Panc1 (cell line): ENCODE results near the gene SERPINA12. TPM values are rescaled to one million over a fixed set of nuclear protein-coding genes. Genes with fewer than 3 reads are reported as not detected.
"Not testable (repeated sequence)": the region's sequence is repeated elsewhere in the genome, so short reads cannot be mapped to it uniquely, and the experiment has no call there.

Experiments
- ATAC-seq: fragments of 200-7000 bp; cut with Tn5 transposase; 2 replicates; pipeline ENCODE4 v1.9.1; 2020; ENCODE audit warnings: mild to moderate bottlenecking, moderate library complexity
- BruUV-seq: library from RNA; stranded (reverse); fragments of 400-500 nt; replicated peaks from 2 replicates; lab custom pipeline; 2021; lab: Mats Ljungman, UMichigan
- CTCF ChIA-PET: fragments of 300-600 bp; sonication (Branson Sonifier 250); formaldehyde crosslinking; loops from one replicate; lab custom pipeline; 2022; ENCODE audit warnings: antibody characterized with exemption; lab: Charles Lee
- POLR2A ChIA-PET: fragments of 300-600 bp; sonication (Branson Sonifier 250); formaldehyde crosslinking; loops from one replicate; lab custom pipeline; 2022; ENCODE audit warnings: antibody characterized with exemption; lab: Charles Lee
- DNase-seq: peaks from one replicate; pipeline ENCODE4 v3.0.0-alpha.2; 2010; ENCODE audit warnings: low read depth, low spot score
- H3K27ac ChIP-seq: 2 replicates; pipeline ENCODE4 v1.5.1; 2011; ENCODE audit warnings: mild to moderate bottlenecking, low read length, inconsistent platforms
- H3K27me3 ChIP-seq: fragments of 200-500 bp; sonication (Bioruptor generic); 2 replicates; pipeline ENCODE4 v1.6.0; 2014; ENCODE audit warnings: low read length, inconsistent platforms; ENCODE audit not compliant: control insufficient read depth, insufficient read depth
- H3K36me3 ChIP-seq: fragments of 200-500 bp; sonication (Bioruptor generic); 2 replicates; pipeline ENCODE4 v1.5.1; 2014; ENCODE audit warnings: inconsistent platforms, mild to moderate bottlenecking, low read length, moderate library complexity; ENCODE audit not compliant: control insufficient read depth, insufficient read depth
- H3K4me1 ChIP-seq: 2 replicates; pipeline ENCODE4 v1.5.1; 2011; ENCODE audit warnings: inconsistent platforms, mild to moderate bottlenecking, low read length, moderate library complexity; ENCODE audit not compliant: control insufficient read depth, insufficient read depth
- H3K4me3 ChIP-seq, 2 experiments: 2 replicates each; pipeline ENCODE4 v1.5.1; 2011 to 2012; ENCODE audit warnings: low read depth in 2 of 2, low read length in 2 of 2, mild to moderate bottlenecking in 2 of 2, inconsistent platforms in 1 of 2, moderate library complexity in 1 of 2
- H3K9me3 ChIP-seq: fragments of 200-500 bp; sonication (Bioruptor generic); 2 replicates; pipeline ENCODE4 v1.5.1; 2014; ENCODE audit warnings: low read depth, mild to moderate bottlenecking, inconsistent platforms, low read length, moderate library complexity; ENCODE audit not compliant: control insufficient read depth, insufficient read depth
- POLR2AphosphoS5 ChIP-seq: IDR thresholded peaks from 2 replicates; pipeline ENCODE4 v1.6.1; 2012; ENCODE audit warnings: mild to moderate bottlenecking, low read depth, low read length, moderate library complexity
- SIN3A ChIP-seq: IDR thresholded peaks from 2 replicates; pipeline ENCODE4 v1.6.1; 2012; ENCODE audit warnings: low read depth, mild to moderate bottlenecking, low read length, moderate library complexity, borderline replicate concordance; ENCODE audit not compliant: insufficient read depth
- TCF7L2 ChIP-seq: IDR thresholded peaks from 2 replicates; pipeline ENCODE4 v1.6.1; 2011; ENCODE audit warnings: mild to moderate bottlenecking, low read depth, low read length, inconsistent platforms
- in situ Hi-C: cut with HindIII; loops from 2 replicates; pipeline ENCODE4 v1.10.0; 2016; ENCODE audit warnings: low sequenced_read_pairs, low pct_unique_long_range_greater_than_20kb
- intact Hi-C: fragments of 100-400 bp; cut with micrococcal nuclease; formaldehyde crosslinking; loops from one replicate; pipeline ENCODE4 v1.10.0; 2022; ENCODE audit not compliant: unreplicated experiment
- total RNA-seq: library from RNA; stranded (reverse); gene quantifications from one replicate; pipeline ENCODE4 v1.2.1, GENCODE V29; 2021; ENCODE audit not compliant: unreplicated experiment
- TF ChIP-seq, protein P1 (sequence below): fragments of 450-650 bp; IDR thresholded peaks from 2 replicates; pipeline ENCODE4 v1.5.1; 2017; ENCODE audit warnings: mild to moderate bottlenecking
- TF ChIP-seq, protein P2 (sequence below), 2 experiments: IDR thresholded peaks; 2 replicates each; pipeline ENCODE4 v1.6.1; 2011 to 2012; ENCODE audit warnings: low read depth in 2 of 2, control low read depth in 1 of 2, low read length in 1 of 2, mild to moderate bottlenecking in 1 of 2, moderate library complexity in 1 of 2; ENCODE audit not compliant: insufficient read depth in 1 of 2

SERPINA12 gene
- total RNA-seq, 1 experiment from 2014 or later = not detected

DNA sequence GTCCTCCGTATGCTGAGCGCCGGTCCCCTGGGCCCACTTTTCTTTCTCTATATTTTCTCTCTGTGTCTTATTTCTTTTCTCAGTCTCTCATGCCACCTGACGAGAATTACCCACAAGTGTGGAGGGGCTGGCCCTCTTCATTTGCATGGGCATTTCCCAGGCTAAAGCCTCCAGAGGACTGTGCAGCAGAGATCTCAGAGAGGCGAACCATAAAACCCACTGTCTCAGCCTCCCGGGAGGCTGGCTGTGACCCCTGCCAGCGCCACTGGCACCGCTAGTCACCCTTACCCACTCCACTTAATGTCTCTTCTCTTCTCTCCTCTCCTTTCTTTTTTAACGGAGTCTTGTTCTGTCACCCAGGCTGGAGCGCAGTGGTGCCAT, 26.2 kb downstream of the SERPINA12 start:
- POLR2A ChIA-PET = no interaction called here
- Histone ChIP-seq H3K27me3 (no peaks in the 10 kb centered on the region), H3K4me1 (no peaks in the 10 kb centered on the region), H3K27ac (no peak overlapping the region), H3K4me3 (no peak overlapping the region), H3K9me3 (peaks cover 3% of the 10 kb centered on the region; the same call in 1 of the 2 replicates), H3K36me3 (no peaks in the 10 kb centered on the region)
- no TSS peak for BruUV-seq
- intact Hi-C loops (no loop called here), in situ Hi-C loops (no loop called here)
- TF ChIP-seq, protein P1, sequence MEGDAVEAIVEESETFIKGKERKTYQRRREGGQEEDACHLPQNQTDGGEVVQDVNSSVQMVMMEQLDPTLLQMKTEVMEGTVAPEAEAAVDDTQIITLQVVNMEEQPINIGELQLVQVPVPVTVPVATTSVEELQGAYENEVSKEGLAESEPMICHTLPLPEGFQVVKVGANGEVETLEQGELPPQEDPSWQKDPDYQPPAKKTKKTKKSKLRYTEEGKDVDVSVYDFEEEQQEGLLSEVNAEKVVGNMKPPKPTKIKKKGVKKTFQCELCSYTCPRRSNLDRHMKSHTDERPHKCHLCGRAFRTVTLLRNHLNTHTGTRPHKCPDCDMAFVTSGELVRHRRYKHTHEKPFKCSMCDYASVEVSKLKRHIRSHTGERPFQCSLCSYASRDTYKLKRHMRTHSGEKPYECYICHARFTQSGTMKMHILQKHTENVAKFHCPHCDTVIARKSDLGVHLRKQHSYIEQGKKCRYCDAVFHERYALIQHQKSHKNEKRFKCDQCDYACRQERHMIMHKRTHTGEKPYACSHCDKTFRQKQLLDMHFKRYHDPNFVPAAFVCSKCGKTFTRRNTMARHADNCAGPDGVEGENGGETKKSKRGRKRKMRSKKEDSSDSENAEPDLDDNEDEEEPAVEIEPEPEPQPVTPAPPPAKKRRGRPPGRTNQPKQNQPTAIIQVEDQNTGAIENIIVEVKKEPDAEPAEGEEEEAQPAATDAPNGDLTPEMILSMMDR = no peak
- no peak for TF ChIP-seq POLR2AphosphoS5
- TF ChIP-seq, protein P2, sequence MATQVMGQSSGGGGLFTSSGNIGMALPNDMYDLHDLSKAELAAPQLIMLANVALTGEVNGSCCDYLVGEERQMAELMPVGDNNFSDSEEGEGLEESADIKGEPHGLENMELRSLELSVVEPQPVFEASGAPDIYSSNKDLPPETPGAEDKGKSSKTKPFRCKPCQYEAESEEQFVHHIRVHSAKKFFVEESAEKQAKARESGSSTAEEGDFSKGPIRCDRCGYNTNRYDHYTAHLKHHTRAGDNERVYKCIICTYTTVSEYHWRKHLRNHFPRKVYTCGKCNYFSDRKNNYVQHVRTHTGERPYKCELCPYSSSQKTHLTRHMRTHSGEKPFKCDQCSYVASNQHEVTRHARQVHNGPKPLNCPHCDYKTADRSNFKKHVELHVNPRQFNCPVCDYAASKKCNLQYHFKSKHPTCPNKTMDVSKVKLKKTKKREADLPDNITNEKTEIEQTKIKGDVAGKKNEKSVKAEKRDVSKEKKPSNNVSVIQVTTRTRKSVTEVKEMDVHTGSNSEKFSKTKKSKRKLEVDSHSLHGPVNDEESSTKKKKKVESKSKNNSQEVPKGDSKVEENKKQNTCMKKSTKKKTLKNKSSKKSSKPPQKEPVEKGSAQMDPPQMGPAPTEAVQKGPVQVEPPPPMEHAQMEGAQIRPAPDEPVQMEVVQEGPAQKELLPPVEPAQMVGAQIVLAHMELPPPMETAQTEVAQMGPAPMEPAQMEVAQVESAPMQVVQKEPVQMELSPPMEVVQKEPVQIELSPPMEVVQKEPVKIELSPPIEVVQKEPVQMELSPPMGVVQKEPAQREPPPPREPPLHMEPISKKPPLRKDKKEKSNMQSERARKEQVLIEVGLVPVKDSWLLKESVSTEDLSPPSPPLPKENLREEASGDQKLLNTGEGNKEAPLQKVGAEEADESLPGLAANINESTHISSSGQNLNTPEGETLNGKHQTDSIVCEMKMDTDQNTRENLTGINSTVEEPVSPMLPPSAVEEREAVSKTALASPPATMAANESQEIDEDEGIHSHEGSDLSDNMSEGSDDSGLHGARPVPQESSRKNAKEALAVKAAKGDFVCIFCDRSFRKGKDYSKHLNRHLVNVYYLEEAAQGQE (IDR thresholded peaks at IDR 0.05; ENCODE audit: insufficient read depth in 1 of 2, low read depth in 2 of 2, low read length in 1 of 2) = no peak
- no peak for TF ChIP-seq SIN3A
- no peak for TF ChIP-seq TCF7L2
- no peak for DNase-seq
- ATAC-seq = no peak
- CTCF ChIA-PET = no interaction called here

DNA sequence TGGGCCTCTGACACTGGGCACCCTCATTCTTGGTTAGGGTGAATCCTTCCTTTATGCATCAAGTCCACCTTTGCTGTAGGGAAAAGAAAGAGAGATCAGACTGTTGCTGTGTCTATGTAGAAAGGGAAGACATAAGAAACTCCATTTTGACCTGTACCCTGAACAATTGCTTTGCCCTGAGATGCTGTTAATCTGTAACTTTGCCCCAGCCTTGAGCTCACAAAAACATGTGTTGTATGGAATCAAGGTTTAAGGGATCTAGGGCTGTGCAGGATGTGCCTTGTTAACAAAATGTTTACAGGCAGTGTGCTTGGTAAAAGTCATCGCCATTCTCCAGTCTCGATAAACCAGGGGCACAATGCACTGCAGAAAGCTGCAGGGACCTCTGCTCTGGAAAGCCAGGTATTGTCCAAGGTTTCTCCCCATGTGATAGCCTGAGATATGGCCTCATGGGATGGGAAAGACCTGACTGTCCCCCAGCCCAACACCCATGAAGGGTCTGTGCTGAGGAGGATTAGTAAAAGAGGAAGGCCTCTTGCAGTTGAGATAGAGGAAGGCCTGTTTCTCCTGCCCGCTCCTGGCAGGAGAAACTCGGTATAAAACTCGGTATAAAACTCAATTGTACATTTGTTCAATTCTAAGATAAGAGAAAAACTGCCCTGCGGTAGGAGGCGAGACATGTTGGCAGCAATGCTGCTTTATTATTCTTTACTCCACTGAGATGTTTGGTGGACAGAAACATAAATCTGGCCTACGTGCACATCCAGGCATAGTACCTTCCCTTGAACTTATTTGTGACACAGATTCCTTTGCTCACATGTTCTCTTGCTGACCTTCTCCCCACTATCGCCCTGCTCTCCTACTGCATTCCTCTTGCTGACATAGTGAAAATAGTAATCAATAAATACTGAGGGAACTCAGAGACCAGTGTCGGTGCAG, 26.9 kb downstream of the SERPINA12 start:
- intact Hi-C loops, BruUV-seq, H3K9me3 ChIP-seq, in situ Hi-C loops, ATAC-seq, H3K36me3 ChIP-seq, H3K4me3 ChIP-seq, CTCF ChIA-PET, DNase-seq, POLR2A ChIA-PET, H3K27me3 ChIP-seq, H3K4me1 ChIP-seq, H3K27ac ChIP-seq: not testable (repeated sequence)
